ENCODE results near the gene STON2. TPM values are rescaled to one million over a fixed set of nuclear protein-coding genes. Genes with fewer than 3 reads are reported as not detected.

Gene STON2
- total and polyA plus RNA-seq, 2 of the 8 experiments (the other 6 are each of a cell fraction or from before 2014, with no cell fraction given) = 8.9 to 50.0 TPM

GRCh38 chr14:81402123-81402495, 2.0 kb upstream of the STON2 start:
- no peak overlapping the region for H2AFZ ChIP-seq (ENCODE audit: low read length)
- POLR2A ChIA-PET (ENCODE audit: partially characterized antibody) = interaction anchor here (1.4 kb wide), 1 partner anchor 17 kb away, joined by 4 read pairs; no protein-coding TSS in a partner anchor

More at GRCh38 chr14:81402123-81402495, 2.0 kb upstream of the STON2 start:
- Histone ChIP-seq H2BK15ac (ENCODE audit: low read length) (no peak overlapping the region), H3K79me2 (ENCODE audit: control insufficient read depth in 1 of 2, insufficient read depth in 2 of 2, low read length in 2 of 2) (0 out of 4 replicates have a peak, but pooled peaks cover 0 to 3% of the 10 kb centered on the region in 2 experiments), H2BK120ac (replicated peaks; ENCODE audit: low read depth, low read length) (no peak overlapping the region), H2BK5ac (ENCODE audit: low read depth, low read length) (no peak overlapping the region), H3K79me1 (ENCODE audit: low read depth, low read length) (peaks cover 2% of the 10 kb centered on the region; the same call in 1 of the 2 replicates), H4K8ac (ENCODE audit: extremely low read depth, insufficient read depth, low read length) (no peak overlapping the region), H3K4me3 (ENCODE audit: extremely low read depth in 1 of 4, insufficient read depth in 2 of 4, low read depth in 3 of 4, low read length in 4 of 4) (no peak overlapping the region), H3K27me3 (replicated peaks in 1 of 4; ENCODE audit: control insufficient read depth in 3 of 4, extremely low read depth in 1 of 4, insufficient read depth in 3 of 4, low read length in 3 of 4) (no peaks in the 10 kb centered on the region), H3K56ac (replicated peaks; ENCODE audit: insufficient read length, low read depth, low read length) (no peak overlapping the region), H3K4me2 (ENCODE audit: insufficient read depth in 1 of 2, low read depth in 2 of 2, low read length in 2 of 2) (no peak overlapping the region), H3K9ac (replicated peaks in 1 of 4; ENCODE audit: extremely low read depth in 1 of 4, low read depth in 3 of 4, low read length in 3 of 4) (no peak overlapping the region), H3K36me3 (ENCODE audit: control insufficient read depth in 2 of 4, insufficient read depth in 4 of 4, low read length in 3 of 4) (peaks cover 2 to 11% (median 5%) of the 10 kb centered on the region in 4 experiments; a peak in 4 of 8 replicates), H2BK12ac (ENCODE audit: low read depth, low read length) (no peak overlapping the region), H3K9me3 (ENCODE audit: insufficient read depth in 2 of 2, low read depth in 1 of 2, low read length in 1 of 2) (no peaks in the 10 kb centered on the region), H2BK20ac (ENCODE audit: low read length) (no peak overlapping the region), H3K18ac (ENCODE audit: extremely low read depth, low read length) (no peak overlapping the region), H3K4me1 (replicated peaks in 1 of 4; ENCODE audit: control insufficient read depth in 3 of 4, insufficient read depth in 4 of 4, low read length in 3 of 4) (peaks cover 0 to 4% (median 0%) of the 10 kb centered on the region in 4 experiments; a peak in 1 of 7 replicates), H3K27ac (ENCODE audit: low read depth, low read length) (no peak overlapping the region), H4K5ac (ENCODE audit: insufficient read length, low read depth, low read length) (no peak overlapping the region), H3K23ac (ENCODE audit: insufficient read length) (no peak overlapping the region), H3K23me2 (ENCODE audit: low read depth, low read length) (no peaks in the 10 kb centered on the region), H2AK5ac (ENCODE audit: low read depth, low read length) (no peak overlapping the region), H3K4ac (replicated peaks; ENCODE audit: insufficient read length, low read depth, low read length) (no peak overlapping the region), H4K20me1 (replicated peaks in 1 of 2; ENCODE audit: control insufficient read depth in 1 of 2, insufficient read depth in 2 of 2, low read length in 2 of 2) (peaks cover 0 to 3% of the 10 kb centered on the region in 2 experiments), H3K14ac (ENCODE audit: insufficient read length) (no peak overlapping the region), H4K91ac (replicated peaks; ENCODE audit: insufficient read length, low read length) (no peak overlapping the region)
- DNase-seq (ENCODE audit: low read depth in 1 of 2, low spot score in 2 of 2) (no peak), FAIRE-seq (no peak)
- 92% methylated on average over 2 of the region's 2 CpGs; no CpG with 5 or more reads in 1 of the 2 experiments for WGBS, 2 experiments (ENCODE audit: extremely low coverage in 1 of 2, insufficient coverage in 1 of 2, insufficient read length in 1 of 2, insufficient replicate concordance in 2 of 2, low coverage in 1 of 2, low lambda C conversion rate in 2 of 2, missing lambda C conversion rate in 1 of 2)
- CTCF ChIA-PET (ENCODE audit: partially characterized antibody) = interaction anchor here (0.7 to 2.8 kb wide), 8 partner anchors 11 to 132 kb away, joined by 3 to 7 read pairs (median 4); no protein-coding TSS in a partner anchor
- TF ChIP-seq RFX5 (IDR thresholded peaks at IDR 0.05; ENCODE audit: borderline replicate concordance, low read depth, low read length) = no peak

Data from H1 (cell line).